K562 (cell line): ENCODE data around the gene SPIB. TPM values are rescaled to one million over a fixed set of nuclear protein-coding genes. Genes with fewer than 3 reads are reported as not detected.
A peak's percentile ranks its signal among the peaks of the same experiment; 100 is the strongest.

Experiments used
- ATAC-seq: fragments of 200-7000 bp; cut with Tn5 transposase; 3 replicates; pipeline ENCODE4 v1.9.1; 2020; ENCODE audit warnings: moderate library complexity
- BruUV-seq: library from RNA; stranded (reverse); fragments of 400-500 nt; replicated peaks from 2 replicates; lab custom pipeline; 2021; lab: Mats Ljungman, UMichigan
- CTCF ChIA-PET: fragments of 300-600 bp; formaldehyde crosslinking; extraction: SDS; loops from one replicate; lab custom pipeline; 2021; ENCODE audit warnings: low intra/inter-chr PET ratio; lab: Yijun Ruan, JAX
- POLR2A ChIA-PET: fragments of 300-600, 350-650 bp; sonication (Branson Sonifier 250); formaldehyde crosslinking; extraction: SDS; loops from one replicate; lab custom pipeline; 2021; ENCODE audit warnings: antibody characterized with exemption, inconsistent platforms; lab: Yijun Ruan, JAX
- DNase-seq, 4 experiments: peaks; one replicate each; pipeline versions ENCODE4 v3.0.0 to v3.0.0-alpha.2; 2011 to 2018; ENCODE audit warnings: low spot score in 3 of 4, mixed read lengths in 3 of 4; ENCODE audit errors: extremely low read depth in 1 of 4
- FAIRE-seq: peaks from 2 replicates; lab custom pipeline; 2011; peaks lifted over from hg19 to GRCh38; lab: Jason Lieb, UNC
- H2AFZ ChIP-seq: 2 replicates; pipeline ENCODE4 v1.6.0; 2011; ENCODE audit warnings: low read depth, low read length, control low read depth, inconsistent platforms
- H3K27ac ChIP-seq: fragments of 200-600 bp; 3 replicates; pipeline ENCODE4 v1.8.0; 2011; ENCODE audit warnings: low read depth, mild to moderate bottlenecking, control low read depth, inconsistent platforms, low read length, moderate library complexity, mixed read lengths; ENCODE audit errors: extremely low read depth
- H3K27me3 ChIP-seq, 2 experiments: fragments of 300-600 bp in 1 of 2; 2 replicates in 1 of 2; 3 replicates in 1 of 2; pipeline versions ENCODE4 v1.6.0 to v1.8.0; 2011; ENCODE audit warnings: inconsistent platforms in 2 of 2, low read length in 2 of 2, mild to moderate bottlenecking in 1 of 2, mixed read lengths in 1 of 2, moderate library complexity in 1 of 2; ENCODE audit not compliant: control insufficient read depth in 2 of 2, insufficient read depth in 2 of 2
- H3K36me3 ChIP-seq: fragments of 300-600 bp; 3 replicates; pipeline ENCODE4 v1.8.0; 2011; ENCODE audit warnings: mild to moderate bottlenecking, low read length, inconsistent platforms; ENCODE audit not compliant: control insufficient read depth, insufficient read depth
- H3K4me1 ChIP-seq, 2 experiments: fragments of 200-600 bp in 1 of 2; replicated peaks in 1 of 2; 2 replicates in 1 of 2; 3 replicates in 1 of 2; pipeline versions ENCODE4 v1.5.1 to v1.8.0; 2011; ENCODE audit warnings: inconsistent platforms in 2 of 2, low read length in 2 of 2, mild to moderate bottlenecking in 1 of 2, mixed read lengths in 1 of 2, moderate library complexity in 1 of 2; ENCODE audit not compliant: control insufficient read depth in 2 of 2, insufficient read depth in 2 of 2
- H3K4me2 ChIP-seq: 2 replicates; pipeline ENCODE4 v1.6.1; 2011; ENCODE audit warnings: low read length, control low read depth, inconsistent platforms, mixed read lengths; ENCODE audit not compliant: insufficient read depth
- H3K4me3 ChIP-seq: fragments of 200-600 bp; sonication (generic), shearing (Covaris generic); 2 replicates; pipeline ENCODE4 v1.5.1; 2016; ENCODE audit warnings: control low read depth, inconsistent platforms
- H3K79me2 ChIP-seq: fragments of 200-600 bp; 3 replicates; pipeline ENCODE4 v1.8.0; 2011; ENCODE audit warnings: low read length, inconsistent platforms; ENCODE audit not compliant: control insufficient read depth, insufficient read depth
- H3K9ac ChIP-seq, 2 experiments: 2 replicates each; pipeline versions ENCODE4 v1.6.0 to v1.6.1; 2011; ENCODE audit warnings: low read depth in 2 of 2, low read length in 2 of 2, control low read depth in 1 of 2, inconsistent platforms in 1 of 2, mild to moderate bottlenecking in 1 of 2, mixed read lengths in 1 of 2; ENCODE audit not compliant: insufficient read depth in 1 of 2
- H3K9me1 ChIP-seq: one replicate; pipeline ENCODE4 v1.6.0; 2011; ENCODE audit warnings: inconsistent platforms, mild to moderate bottlenecking, low read length, moderate library complexity; ENCODE audit not compliant: control insufficient read depth, insufficient read depth
- H3K9me3 ChIP-seq: replicated peaks from 2 replicates; pipeline ENCODE4 v1.5.1; 2011; ENCODE audit warnings: low read depth, low read length, inconsistent platforms; ENCODE audit not compliant: control insufficient read depth, insufficient read depth
- H4K20me1 ChIP-seq: replicated peaks from 2 replicates; pipeline ENCODE4 v1.6.1; 2011; ENCODE audit warnings: low read length, inconsistent platforms, mixed read lengths; ENCODE audit not compliant: control insufficient read depth, insufficient read depth
- CREB3 ChIP-seq: fragments of 450-650 bp; conservative IDR thresholded peaks from 2 replicates; pipeline ENCODE4 v1.6.1; 2016; ENCODE audit warnings: missing genetic modification characterization, low read depth, mild to moderate bottlenecking, missing compliant biosample characterization, moderate library complexity
- ESRRB ChIP-seq: fragments of 250-450 bp; sonication (Bioruptor Pico); IDR thresholded peaks from 2 replicates; pipeline ENCODE4 v1.5.0; 2020; ENCODE audit warnings: mild to moderate bottlenecking, moderate library complexity, borderline replicate concordance
- NR1H2 ChIP-seq: sonication (generic); formaldehyde crosslinking; IDR thresholded peaks from 2 replicates; pipeline ENCODE4 v1.4.0; 2020; ENCODE audit warnings: mild to moderate bottlenecking, missing genetic modification reagents
- ZNF124 ChIP-seq: sonication (generic); formaldehyde crosslinking; IDR thresholded peaks from 2 replicates; pipeline ENCODE4 v1.8.1; 2022; ENCODE audit warnings: missing genetic modification reagents
- ZNF263 ChIP-seq: sonication (generic); formaldehyde crosslinking; IDR thresholded peaks from 2 replicates; pipeline ENCODE4 v1.8.0; 2022; ENCODE audit warnings: mild to moderate bottlenecking, missing genetic modification reagents, borderline replicate concordance
- WGBS: fragments of 100-300 bp; shearing (Covaris generic); methylation state at CpG from one replicate; pipeline ENCODE4 v1.1.6; 2016; ENCODE audit warnings: low coverage, mixed read lengths; ENCODE audit not compliant: insufficient coverage; ENCODE audit errors: missing lambda C conversion rate; 5-methylcytosine and 5-hydroxymethylcytosine counted together
- in situ Hi-C: fragments of 300-500 bp; cut with MboI; formaldehyde crosslinking; loops from 4 replicates; pipeline ENCODE4 v1.15.0; 2018; ENCODE audit warnings: inconsistent platforms, mixed read lengths
- intact Hi-C: fragments of 100-400 bp; cut with micrococcal nuclease; formaldehyde crosslinking; loops from 2 replicates; pipeline ENCODE4 v1.14.2; 2022
- polyA plus RNA-seq, 8 experiments: library from polyadenylated mRNA; depleted of rRNA in 4 of 8; stranded (reverse) in 5 of 8; unstranded in 3 of 8; fragments of >200 nt; fragmentation: Nextera tagmentation in 2 of 8; fragmentation: Illumina TruSeq in 1 of 8; extraction: Ambion mirVana in 2 of 8; extraction: Trizol in 1 of 8; gene quantifications; 2 replicates each; pipeline versions ENCODE4 v1.2.1 to v1.2.3, GENCODE V29; 2011 to 2014; ENCODE audit warnings: inconsistent platforms in 1 of 8, missing spikeins in 1 of 8
- total RNA-seq, 7 experiments: library from RNA; depleted of rRNA in 6 of 7; stranded (reverse); fragments of >200 nt in 6 of 7; fragmentation: Illumina TruSeq in 2 of 7; extraction: Trizol in 2 of 7; gene quantifications; 2 replicates each; pipeline versions ENCODE4 v1.2.1 to v1.2.3, GENCODE V29; 2011 to 2021; ENCODE audit warnings: low replicate concordance in 1 of 7

The SPIB gene
- total and polyA plus RNA-seq, 9 of the 15 experiments (the other 6 are each of a cell fraction or from before 2014, with no cell fraction given): 0.06 to 1.0 (median 0.43) TPM; not detected in 1

- BruUV-seq: no TSS peak
- Histone ChIP-seq H3K9me1 (no peaks in the 10 kb centered on the region), H3K4me3 (no peak overlapping the region), H3K4me1 (peaks cover 0 to 11% of the 10 kb centered on the region in 2 experiments; a peak in 2 of 5 replicates), H3K27me3 (peaks cover 6 to 12% of the 10 kb centered on the region in 2 experiments; a peak in 3 of 5 replicates), H3K79me2 (no peaks in the 10 kb centered on the region), H3K4me2 (no peak overlapping the region), H3K9ac (peak overlapping the region in 1 of 2 experiments; percentile 78; a peak in 2 of 4 replicates), H3K36me3 (no peaks in the 10 kb centered on the region), H3K27ac (no peak overlapping the region), H2AFZ (no peak overlapping the region), H4K20me1 (no peaks in the 10 kb centered on the region), H3K9me3 (no peaks in the 10 kb centered on the region)
- ChIA-PET CTCF (no interaction called here), POLR2A (interaction anchor here (1.2 kb wide), 1 partner anchor 23 kb away, joined by 5 read pairs; no protein-coding TSS in a partner anchor)
- FAIRE-seq: no peak
- WGBS: no CpG with 5 or more reads among the region's 13 CpGs
- TF ChIP-seq CREB3: no peak
- no peak for TF ChIP-seq NR1H2 (CRISPR knock-in tag)
- TF ChIP-seq ZNF124 (CRISPR knock-in tag): no peak
- TF ChIP-seq ESRRB (CRISPR knock-in tag): no peak
- peak; percentile 81; the same call in 1 of the 2 replicates for TF ChIP-seq ZNF263 (CRISPR knock-in tag)
- no peak for ATAC-seq
- in situ Hi-C loops (no loop called here), intact Hi-C loops (no loop called here)
- peak in 1 of 4 experiments; percentile 44 for DNase-seq
Observed at GRCh38 chr19:50451223-50451534, 32.4 kb downstream of the SPIB start.
